ENCODE data around the gene UBL7.

The UBL7 gene

GRCh38 chr15:74420193-74420905, 40.6 kb downstream of the UBL7 start:
- Mint-ChIP-seq H3K4me1 (ENCODE audit: low read depth in 2 of 2) (peaks cover 22 to 45% of the 10 kb centered on the region in 2 donors), H3K9me3 (no peaks in the 10 kb centered on the region), H3K27me3 (no peaks in the 10 kb centered on the region), H3K4me3 (peak overlapping the region; percentile 53 to 59), H3K36me3 (ENCODE audit: insufficient read depth) (peaks cover 7% of the 10 kb centered on the region), H3K27ac (peak overlapping the region; percentile 69 to 90)
- ATAC-seq (replicated peaks) (peak; percentile 65), DNase-seq (no peak)

GRCh38 chr15:74419432-74419831, 41.5 kb downstream of the UBL7 start:
- no peak overlapping the region for H3K4me3 Mint-ChIP-seq
- no peaks in the 10 kb centered on the region for H3K27me3 Mint-ChIP-seq
- DNase-seq = no peak
- H3K27ac Mint-ChIP-seq = peak overlapping the region; percentile 69 to 90
- peaks cover 7% of the 10 kb centered on the region for H3K36me3 Mint-ChIP-seq (ENCODE audit: insufficient read depth)
- H3K4me1 Mint-ChIP-seq (ENCODE audit: low read depth in 2 of 2) = peaks cover 24 to 44% of the 10 kb centered on the region in 2 donors
- no peak for ATAC-seq (replicated peaks)
- H3K9me3 Mint-ChIP-seq = no peaks in the 10 kb centered on the region

GRCh38 chr15:74418575-74419338, 42.2 kb downstream of the UBL7 start:
- ATAC-seq (replicated peaks) (no peak), DNase-seq (no peak)
- Mint-ChIP-seq H3K4me3 (no peak overlapping the region), H3K27ac (peak overlapping the region; percentile 13 to 71), H3K9me3 (no peaks in the 10 kb centered on the region), H3K4me1 (ENCODE audit: low read depth in 2 of 2) (peaks cover 24 to 38% of the 10 kb centered on the region in 2 donors), H3K27me3 (no peaks in the 10 kb centered on the region), H3K36me3 (ENCODE audit: insufficient read depth) (peaks cover 7% of the 10 kb centered on the region)

- Mint-ChIP-seq H3K27me3 (no peaks in the 10 kb centered on the region), H3K9me3 (no peaks in the 10 kb centered on the region), H3K4me3 (no peak overlapping the region), H3K27ac (peak overlapping the region in 1 of 2 donors; percentile 71), H3K4me1 (ENCODE audit: low read depth in 2 of 2) (peaks cover 22 to 31% of the 10 kb centered on the region in 2 donors), H3K36me3 (ENCODE audit: insufficient read depth) (peaks cover 9% of the 10 kb centered on the region)
- ATAC-seq (replicated peaks) (no peak), DNase-seq (no peak)
Measured at GRCh38 chr15:74417670-74418069, 43.3 kb downstream of the UBL7 start.

GRCh38 chr15:74417225-74417624, 43.7 kb downstream of the UBL7 start:
- Mint-ChIP-seq H3K27me3 (no peaks in the 10 kb centered on the region), H3K4me3 (no peak overlapping the region), H3K4me1 (ENCODE audit: low read depth in 2 of 2) (peaks cover 22 to 30% of the 10 kb centered on the region in 2 donors), H3K27ac (peak overlapping the region in 1 of 2 donors; percentile 71), H3K36me3 (ENCODE audit: insufficient read depth) (peaks cover 9% of the 10 kb centered on the region), H3K9me3 (no peaks in the 10 kb centered on the region)
- no peak for ATAC-seq (replicated peaks)
- no peak for DNase-seq

- peaks cover 22 to 23% of the 10 kb centered on the region in 2 donors for H3K4me1 Mint-ChIP-seq (ENCODE audit: low read depth in 2 of 2)
- H3K4me3 Mint-ChIP-seq = no peak overlapping the region
- H3K27ac Mint-ChIP-seq = peak overlapping the region; percentile 62 to 71
- H3K36me3 Mint-ChIP-seq (ENCODE audit: insufficient read depth) = peaks cover 12% of the 10 kb centered on the region
- DNase-seq (no peak), ATAC-seq (replicated peaks) (no peak)
- H3K27me3 Mint-ChIP-seq = no peaks in the 10 kb centered on the region
- H3K9me3 Mint-ChIP-seq = no peaks in the 10 kb centered on the region
Measured at GRCh38 chr15:74415966-74416916, 44.7 kb downstream of the UBL7 start.

GRCh38 chr15:74414603-74415338, 46.2 kb downstream of the UBL7 start:
- H3K4me3 Mint-ChIP-seq = no peak overlapping the region
- DNase-seq (no peak), ATAC-seq (replicated peaks) (no peak)
- no peaks in the 10 kb centered on the region for H3K27me3 Mint-ChIP-seq
- no peaks in the 10 kb centered on the region for H3K9me3 Mint-ChIP-seq
- H3K4me1 Mint-ChIP-seq (ENCODE audit: low read depth in 2 of 2) = peaks cover 11 to 12% of the 10 kb centered on the region in 2 donors
- H3K27ac Mint-ChIP-seq = peak overlapping the region; percentile 62 to 64
- H3K36me3 Mint-ChIP-seq (ENCODE audit: insufficient read depth) = peaks cover 12% of the 10 kb centered on the region

- Mint-ChIP-seq H3K9me3 (no peaks in the 10 kb centered on the region), H3K36me3 (ENCODE audit: insufficient read depth) (peaks cover 15% of the 10 kb centered on the region), H3K27me3 (no peaks in the 10 kb centered on the region), H3K27ac (peak overlapping the region in 1 of 2 donors; percentile 11), H3K4me1 (ENCODE audit: low read depth in 2 of 2) (peaks cover 7 to 10% of the 10 kb centered on the region in 2 donors), H3K4me3 (no peak overlapping the region)
- no peak for DNase-seq
- ATAC-seq (replicated peaks) = no peak
Measured at GRCh38 chr15:74414081-74414580, 46.8 kb downstream of the UBL7 start.

GRCh38 chr15:74413350-74414080, 47.4 kb downstream of the UBL7 start:
- ATAC-seq (replicated peaks) (no peak), DNase-seq (no peak)
- Mint-ChIP-seq H3K27ac (peak overlapping the region in 1 of 2 donors; percentile 68), H3K27me3 (no peaks in the 10 kb centered on the region), H3K4me1 (ENCODE audit: low read depth in 2 of 2) (peaks cover 8 to 11% of the 10 kb centered on the region in 2 donors), H3K4me3 (no peak overlapping the region), H3K9me3 (no peaks in the 10 kb centered on the region), H3K36me3 (ENCODE audit: insufficient read depth) (peaks cover 15% of the 10 kb centered on the region)

GRCh38 chr15:74412159-74412558, 48.8 kb downstream of the UBL7 start:
- DNase-seq (no peak), ATAC-seq (replicated peaks) (no peak)
- Mint-ChIP-seq H3K4me1 (ENCODE audit: low read depth in 2 of 2) (peaks cover 10 to 13% of the 10 kb centered on the region in 2 donors), H3K27ac (no peak overlapping the region), H3K9me3 (no peaks in the 10 kb centered on the region), H3K4me3 (no peak overlapping the region), H3K36me3 (ENCODE audit: insufficient read depth) (peaks cover 14% of the 10 kb centered on the region), H3K27me3 (no peaks in the 10 kb centered on the region)

- Mint-ChIP-seq H3K27me3 (no peaks in the 10 kb centered on the region), H3K36me3 (ENCODE audit: insufficient read depth) (peaks cover 14% of the 10 kb centered on the region), H3K4me3 (no peak overlapping the region), H3K9me3 (no peaks in the 10 kb centered on the region), H3K4me1 (ENCODE audit: low read depth in 2 of 2) (peaks cover 10% of the 10 kb centered on the region in 2 donors), H3K27ac (no peak overlapping the region)
- no peak for ATAC-seq (replicated peaks)
- DNase-seq = no peak
Measured at GRCh38 chr15:74411686-74412085, 49.3 kb downstream of the UBL7 start.

- Mint-ChIP-seq H3K4me3 (no peak overlapping the region), H3K36me3 (ENCODE audit: insufficient read depth) (peaks cover 11% of the 10 kb centered on the region), H3K4me1 (ENCODE audit: low read depth in 2 of 2) (peaks cover 6 to 7% of the 10 kb centered on the region in 2 donors), H3K27me3 (no peaks in the 10 kb centered on the region), H3K9me3 (no peaks in the 10 kb centered on the region), H3K27ac (no peak overlapping the region)
- ATAC-seq (replicated peaks) (no peak), DNase-seq (no peak)
Measured at GRCh38 chr15:74410502-74410901, 50.5 kb downstream of the UBL7 start.
